Hepatocyte (in vitro differentiated cells): ENCODE results near the gene RTL1. TPM values are rescaled to one million over a fixed set of nuclear protein-coding genes. Genes with fewer than 3 reads are reported as not detected.

Source experiments
- DNase-seq: peaks from one replicate; pipeline ENCODE4 v3.0.0-alpha.2; 2016; ENCODE audit warnings: low spot score
- H2AFZ ChIP-seq: fragments of 200-600 bp; sonication (generic); 2 replicates; pipeline ENCODE4 v1.6.0; 2016; ENCODE audit warnings: antibody characterized with exemption, mild to moderate bottlenecking
- H3K27ac ChIP-seq: fragments of 200-600 bp; sonication (generic); 2 replicates; pipeline ENCODE4 v1.5.1; 2016; ENCODE audit warnings: mild to moderate bottlenecking
- H3K27me3 ChIP-seq: fragments of 200-600 bp; sonication (generic); 2 replicates; pipeline ENCODE4 v1.6.1; 2016
- H3K36me3 ChIP-seq: fragments of 200-600 bp; sonication (generic); replicated peaks from 2 replicates; pipeline ENCODE4 v1.5.1; 2016; ENCODE audit warnings: low read depth; ENCODE audit not compliant: insufficient read depth
- H3K4me1 ChIP-seq: fragments of 200-600 bp; sonication (generic); 2 replicates; pipeline ENCODE4 v1.5.1; 2016; ENCODE audit warnings: mild to moderate bottlenecking, moderate library complexity; ENCODE audit not compliant: insufficient read depth
- H3K4me2 ChIP-seq: fragments of 200-600 bp; sonication (generic); 2 replicates; pipeline ENCODE4 v1.6.0; 2016
- H3K4me3 ChIP-seq: fragments of 200-600 bp; sonication (generic); 2 replicates; pipeline ENCODE4 v1.5.1; 2016; ENCODE audit warnings: mild to moderate bottlenecking
- H3K79me2 ChIP-seq: fragments of 200-600 bp; sonication (generic); 2 replicates; pipeline ENCODE4 v1.6.0; 2017; ENCODE audit warnings: mild to moderate bottlenecking
- H3K9me2 ChIP-seq: fragments of 200-600 bp; sonication (generic); replicated peaks from 2 replicates; pipeline ENCODE4 v1.6.0; 2017; ENCODE audit warnings: mild to moderate bottlenecking; ENCODE audit not compliant: insufficient read depth
- H3K9me3 ChIP-seq: fragments of 200-600 bp; sonication (generic); 2 replicates; pipeline ENCODE4 v1.5.1; 2016; ENCODE audit warnings: low read depth, mild to moderate bottlenecking
- H4K20me1 ChIP-seq: fragments of 200-600 bp; sonication (generic); 2 replicates; pipeline ENCODE4 v1.6.0; 2016; ENCODE audit warnings: mild to moderate bottlenecking; ENCODE audit not compliant: insufficient read depth, poor library complexity, severe bottlenecking
- EZH2 ChIP-seq: fragments of 200-600 bp; sonication (generic); IDR thresholded peaks from 2 replicates; pipeline ENCODE4 v1.6.1; 2016; ENCODE audit warnings: antibody characterized with exemption, mild to moderate bottlenecking, borderline replicate concordance
- EZH2phosphoT487 ChIP-seq: fragments of 200-600 bp; sonication (generic); IDR thresholded peaks from one replicate; pipeline ENCODE4 v1.6.1; 2018; ENCODE audit warnings: antibody characterized with exemption, mild to moderate bottlenecking, low read depth, moderate library complexity; ENCODE audit not compliant: unreplicated experiment, severe bottlenecking
- WGBS: methylation state at CpG from one replicate; pipeline ENCODE4 v1.1.6; 2016; ENCODE audit warnings: low lambda C conversion rate; ENCODE audit errors: missing lambda C conversion rate; 5-methylcytosine and 5-hydroxymethylcytosine counted together
- polyA plus RNA-seq: library from polyadenylated mRNA; unstranded; fragments of >200 nt; fragmentation: Nextera tagmentation; extraction: Ambion mirVana; gene quantifications from 2 replicates; pipeline ENCODE4 v1.2.1, GENCODE V29; 2016
- total RNA-seq: library from RNA; depleted of rRNA; stranded (reverse); fragments of >200 nt; gene quantifications from 2 replicates; pipeline ENCODE4 v1.2.3, GENCODE V29; 2014
- TF ChIP-seq, protein P1 (sequence below): fragments of 200-600 bp; sonication (generic); IDR thresholded peaks from 2 replicates; pipeline ENCODE4 v1.5.1; 2016; ENCODE audit warnings: antibody characterized with exemption, mild to moderate bottlenecking; ENCODE audit not compliant: poor library complexity

The RTL1 gene
- total and polyA plus RNA-seq, 2 experiments from 2014 or later: 1.4 to 2.6 TPM

DNA sequence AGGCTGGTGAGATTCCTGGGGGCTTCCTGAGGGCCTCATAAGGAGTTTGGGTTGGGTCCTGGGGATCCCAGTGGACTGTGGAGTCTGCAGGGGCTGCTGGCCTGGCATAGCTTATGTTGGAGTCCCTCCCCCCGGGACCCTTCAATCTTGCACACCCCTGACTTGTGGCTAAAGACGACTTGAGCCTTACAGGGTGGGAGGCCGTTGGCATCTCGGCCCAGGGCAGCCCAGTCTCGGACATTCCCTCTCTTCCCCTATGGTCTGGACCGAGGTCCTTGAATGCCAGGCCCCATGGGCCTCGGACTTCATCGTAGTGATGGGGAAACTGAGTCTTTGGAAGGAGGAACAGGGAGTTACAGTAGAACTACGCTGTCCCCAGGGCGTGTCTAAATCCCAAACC lies 12.5 kb downstream of the RTL1 start:
- Histone ChIP-seq H2AFZ (no peak overlapping the region), H3K9me2 (no peaks in the 10 kb centered on the region), H3K27ac (no peak overlapping the region), H4K20me1 (no peaks in the 10 kb centered on the region), H3K9me3 (no peaks in the 10 kb centered on the region), H3K79me2 (no peaks in the 10 kb centered on the region), H3K36me3 (no peaks in the 10 kb centered on the region), H3K4me3 (no peak overlapping the region), H3K4me2 (no peak overlapping the region), H3K27me3 (no peaks in the 10 kb centered on the region), H3K4me1 (peaks cover 24% of the 10 kb centered on the region)
- no peak for DNase-seq
- TF ChIP-seq EZH2: no peak
- TF ChIP-seq, protein P1, sequence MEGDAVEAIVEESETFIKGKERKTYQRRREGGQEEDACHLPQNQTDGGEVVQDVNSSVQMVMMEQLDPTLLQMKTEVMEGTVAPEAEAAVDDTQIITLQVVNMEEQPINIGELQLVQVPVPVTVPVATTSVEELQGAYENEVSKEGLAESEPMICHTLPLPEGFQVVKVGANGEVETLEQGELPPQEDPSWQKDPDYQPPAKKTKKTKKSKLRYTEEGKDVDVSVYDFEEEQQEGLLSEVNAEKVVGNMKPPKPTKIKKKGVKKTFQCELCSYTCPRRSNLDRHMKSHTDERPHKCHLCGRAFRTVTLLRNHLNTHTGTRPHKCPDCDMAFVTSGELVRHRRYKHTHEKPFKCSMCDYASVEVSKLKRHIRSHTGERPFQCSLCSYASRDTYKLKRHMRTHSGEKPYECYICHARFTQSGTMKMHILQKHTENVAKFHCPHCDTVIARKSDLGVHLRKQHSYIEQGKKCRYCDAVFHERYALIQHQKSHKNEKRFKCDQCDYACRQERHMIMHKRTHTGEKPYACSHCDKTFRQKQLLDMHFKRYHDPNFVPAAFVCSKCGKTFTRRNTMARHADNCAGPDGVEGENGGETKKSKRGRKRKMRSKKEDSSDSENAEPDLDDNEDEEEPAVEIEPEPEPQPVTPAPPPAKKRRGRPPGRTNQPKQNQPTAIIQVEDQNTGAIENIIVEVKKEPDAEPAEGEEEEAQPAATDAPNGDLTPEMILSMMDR: no peak
- TF ChIP-seq EZH2phosphoT487: no peak
- WGBS: 92% methylated on average over 10 of the region's 10 CpGs

- Histone ChIP-seq H3K9me3 (no peaks in the 10 kb centered on the region), H2AFZ (no peak overlapping the region), H3K4me2 (no peak overlapping the region), H4K20me1 (no peaks in the 10 kb centered on the region), H3K79me2 (no peaks in the 10 kb centered on the region), H3K27me3 (no peaks in the 10 kb centered on the region), H3K36me3 (no peaks in the 10 kb centered on the region), H3K9me2 (no peaks in the 10 kb centered on the region), H3K4me3 (no peak overlapping the region), H3K4me1 (peaks cover 29% of the 10 kb centered on the region), H3K27ac (no peak overlapping the region)
- no peak for DNase-seq
- TF ChIP-seq, protein P1: no peak
- TF ChIP-seq EZH2 (no peak), EZH2phosphoT487 (no peak)
- WGBS: 89% methylated on average over 8 of the region's 8 CpGs
Measured at GRCh38 chr14:100890061-100890850, 13.3 kb downstream of the RTL1 start.

DNA sequence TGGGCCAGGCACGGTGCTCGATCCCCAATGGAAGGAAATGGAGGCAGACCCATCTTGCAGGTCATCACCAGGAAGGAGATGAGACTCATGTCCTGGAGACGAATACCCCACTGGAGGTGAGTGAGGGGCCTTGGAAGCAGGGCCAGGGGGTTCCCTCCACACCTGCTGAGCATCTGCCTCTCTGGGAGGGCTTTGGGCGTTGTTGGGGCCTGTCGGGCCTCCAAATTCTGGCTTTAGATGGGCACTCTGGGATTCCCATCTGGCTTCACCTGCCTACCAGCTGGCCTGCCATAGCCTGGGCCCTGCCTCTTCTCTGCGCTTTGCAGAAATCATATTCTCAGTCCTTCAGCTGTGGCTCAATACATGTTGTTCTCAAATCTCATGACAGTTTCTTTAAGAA lies 13.9 kb downstream of the RTL1 start:
- 97% methylated on average over 6 of the region's 6 CpGs for WGBS
- H2AFZ ChIP-seq: no peak overlapping the region

More for the DNA sequence above, 13.9 kb downstream of the RTL1 start:
- no peaks in the 10 kb centered on the region for H3K9me3 ChIP-seq
- peaks cover 29% of the 10 kb centered on the region for H3K4me1 ChIP-seq
- DNase-seq: no peak
- H3K4me3 ChIP-seq: no peak overlapping the region
- H3K27me3 ChIP-seq: no peaks in the 10 kb centered on the region
- no peak overlapping the region for H3K4me2 ChIP-seq
- H3K27ac ChIP-seq: peak overlapping the region; percentile 44
- no peaks in the 10 kb centered on the region for H3K79me2 ChIP-seq
- H3K9me2 ChIP-seq: no peaks in the 10 kb centered on the region
- no peaks in the 10 kb centered on the region for H3K36me3 ChIP-seq
- H4K20me1 ChIP-seq: no peaks in the 10 kb centered on the region
- TF ChIP-seq EZH2 (no peak), EZH2phosphoT487 (no peak)
- TF ChIP-seq, protein P1: no peak
